Measurements from ENCODE around the gene CNKSR1.
A peak's percentile ranks its signal among the peaks of the same experiment; 100 is the strongest.

The CNKSR1 gene

DNA sequence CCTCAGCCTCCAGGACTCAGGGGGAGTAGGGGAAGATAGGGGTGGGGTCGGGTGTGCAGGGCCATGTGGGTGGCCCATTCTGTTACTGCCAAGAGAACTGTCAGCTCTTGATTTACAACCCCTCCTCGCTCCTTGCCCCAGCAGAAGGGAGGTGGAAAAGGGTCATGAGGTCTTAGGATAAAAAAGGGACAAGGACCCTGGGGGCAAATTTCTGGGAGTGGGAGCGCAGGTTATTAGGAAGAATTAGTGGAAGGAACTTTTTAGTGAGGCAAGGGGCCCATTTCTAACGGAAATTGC, 17.6 kb upstream of the CNKSR1 start:
- no peak for DNase-seq

GRCh38 chr1:26160527-26161414, 16.5 kb upstream of the CNKSR1 start:
- DNase-seq: peak in 1 of 56 donors; percentile 41

- DNase-seq: peak in 39 of 56 donors; percentile 12 to 70 (median 42)
These were observed 15.7 kb upstream of the CNKSR1 start for GRCh38 chr1:26161415-26162219.

- no peak for DNase-seq
These were observed 15.0 kb upstream of the CNKSR1 start for GRCh38 chr1:26162220-26162709.

GRCh38 chr1:26163684-26164035, 13.6 kb upstream of the CNKSR1 start:
- no peak for DNase-seq

- peak in 27 of 56 donors; percentile 11 to 63 (median 35) for DNase-seq
These were observed 13.0 kb upstream of the CNKSR1 start for GRCh38 chr1:26164036-26164860.

GRCh38 chr1:26164861-26165842, 12.1 kb upstream of the CNKSR1 start:
- DNase-seq: no peak

DNA sequence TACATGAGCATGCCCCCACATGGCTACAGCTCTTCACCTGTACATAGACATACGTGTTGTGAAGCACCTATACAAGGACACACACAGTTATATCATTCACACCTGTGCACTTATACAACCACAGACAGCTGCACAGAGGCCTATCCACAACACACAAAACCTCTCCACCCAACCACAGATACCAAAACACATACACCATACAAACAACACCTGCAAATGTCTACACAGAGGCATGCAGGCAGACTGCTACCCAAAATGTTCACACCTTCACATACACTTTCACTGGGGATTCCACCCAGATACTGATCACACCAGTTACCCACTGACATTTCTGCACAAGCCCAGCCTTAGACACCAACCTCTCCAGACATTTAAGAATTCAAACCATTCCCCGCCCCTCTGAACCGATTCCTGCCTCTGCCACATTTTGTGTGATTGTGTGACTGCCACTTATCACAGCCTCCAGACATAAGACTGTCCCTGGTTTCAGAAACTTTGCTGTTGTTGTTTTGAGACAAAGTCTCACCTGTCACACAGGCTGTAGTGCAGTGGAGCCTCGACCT, 10.5 kb upstream of the CNKSR1 start:
- no peak for DNase-seq

GRCh38 chr1:26168410-26169197, 8.7 kb upstream of the CNKSR1 start, which contains the start of gene C1orf232:
C1orf232 (minus strand) TSS chr1:26168963; CDS start chr1:26168499, 464 bp downstream.
- DNase-seq: peak in 5 of 56 donors; percentile 5 to 34 (median 12)

GRCh38 chr1:26169198-26169554, 8.1 kb upstream of the CNKSR1 start:
- no peak for DNase-seq

- peak in 55 of 56 donors; percentile 39 to 94 (median 81) for DNase-seq
These were observed 7.4 kb upstream of the CNKSR1 start, which contains the start of gene ZNF593 for GRCh38 chr1:26169669-26170471. ZNF593 (plus strand) TSS chr1:26169908; CDS start chr1:26169984, 76 bp downstream.

DNA sequence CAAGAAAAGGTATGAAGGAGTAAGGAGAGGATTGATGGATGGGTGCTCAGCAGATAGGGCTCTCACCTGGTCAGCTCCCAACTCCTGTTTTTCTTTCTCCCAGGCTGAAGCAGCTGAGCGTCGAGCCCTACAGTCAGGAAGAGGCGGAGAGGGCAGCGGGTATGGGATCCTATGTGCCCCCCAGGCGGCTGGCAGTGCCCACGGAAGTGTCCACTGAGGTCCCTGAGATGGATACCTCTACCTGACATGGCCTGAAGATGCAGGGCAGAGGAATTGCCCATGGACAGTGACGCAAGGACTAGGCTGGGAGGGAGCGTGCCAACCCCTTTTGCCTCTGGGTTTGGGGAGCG, 6.8 kb upstream of the CNKSR1 start:
- DNase-seq: no peak

- DNase-seq: no peak
These were observed 5.9 kb upstream of the CNKSR1 start, which contains the start of gene ZNF593OS for GRCh38 chr1:26171084-26172072. ZNF593OS (minus strand) TSS chr1:26171832; CDS start chr1:26171661, 171 bp downstream.

GRCh38 chr1:26175346-26175745, 1.9 kb upstream of the CNKSR1 start:
- DNase-seq: no peak

DNA sequence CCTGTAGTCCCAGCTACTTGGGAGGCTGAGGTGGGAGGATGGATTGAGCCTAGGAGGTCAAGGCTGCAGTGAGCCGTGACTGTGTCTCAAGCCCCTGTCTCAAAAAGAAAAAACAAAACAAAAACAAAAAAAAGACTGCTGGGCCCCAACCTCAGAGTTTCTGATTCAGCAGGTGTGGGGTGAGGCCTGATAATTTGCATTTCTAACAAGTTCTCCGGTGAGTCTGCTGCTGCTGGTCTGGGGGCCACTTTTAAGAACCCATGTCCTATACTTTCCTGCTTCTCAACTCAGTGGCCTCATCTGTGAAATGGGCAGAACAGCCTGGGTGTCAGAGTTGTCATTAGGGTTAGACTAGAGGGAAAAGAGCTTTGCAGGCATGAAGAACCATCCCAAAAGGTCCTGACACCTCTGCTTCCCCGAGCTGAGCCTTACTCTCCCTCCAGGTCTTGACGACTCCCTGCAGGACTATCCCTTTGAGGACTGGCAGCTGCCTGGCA, 2.8 kb downstream of the CNKSR1 start:
- DNase-seq: no peak

GRCh38 chr1:26181586-26182382, 4.5 kb downstream of the CNKSR1 start:
- no peak for DNase-seq

All from nucleus accumbens (tissue), 56 donors.